GM21619 (cell line): ENCODE measurements around the gene CEP112.
"Not testable (repeated sequence)": the region's sequence is repeated elsewhere in the genome, so short reads cannot be mapped to it uniquely, and the experiment has no call there.

Source experiments
- ATAC-seq: cut with Tn5 transposase; IDR thresholded peaks from one replicate; pipeline ENCODE4 v1.9.1; 2021; ENCODE audit not compliant: unreplicated experiment

CEP112 gene

GRCh38 chr17:65698381-65699061 is 493.4 kb downstream of the CEP112 start:
- no peak for ATAC-seq

- ATAC-seq = no peak
These were observed 494.3 kb downstream of the CEP112 start for GRCh38 chr17:65697661-65698060.

- no peak for ATAC-seq
These were observed 495.1 kb downstream of the CEP112 start for GRCh38 chr17:65696739-65697394.

GRCh38 chr17:65694601-65695000 is 497.3 kb downstream of the CEP112 start:
- no peak for ATAC-seq

GRCh38 chr17:65690626-65691310 is 501.2 kb downstream of the CEP112 start:
- ATAC-seq = no peak

- no peak for ATAC-seq
These were observed 503.6 kb downstream of the CEP112 start for GRCh38 chr17:65688307-65688706.

GRCh38 chr17:65685110-65685509 is 506.8 kb downstream of the CEP112 start:
- no peak for ATAC-seq

GRCh38 chr17:65684631-65685030 is 507.3 kb downstream of the CEP112 start:
- no peak for ATAC-seq

- no peak for ATAC-seq
These were observed 508.5 kb downstream of the CEP112 start for GRCh38 chr17:65683428-65683827.

GRCh38 chr17:65681763-65682162 is 510.2 kb downstream of the CEP112 start:
- not testable (repeated sequence) for ATAC-seq

- no peak for ATAC-seq
These were observed 512.6 kb downstream of the CEP112 start for GRCh38 chr17:65679165-65679845.

- ATAC-seq = no peak
These were observed 513.4 kb downstream of the CEP112 start for GRCh38 chr17:65678546-65678945.

GRCh38 chr17:65677932-65678331 is 514.0 kb downstream of the CEP112 start:
- no peak for ATAC-seq

- ATAC-seq = no peak
These were observed 517.5 kb downstream of the CEP112 start for GRCh38 chr17:65674246-65675045.

GRCh38 chr17:65670667-65671371 is 521.1 kb downstream of the CEP112 start:
- no peak for ATAC-seq

- no peak for ATAC-seq
These were observed 523.7 kb downstream of the CEP112 start for GRCh38 chr17:65668211-65668610.

GRCh38 chr17:65667656-65668055 is 524.3 kb downstream of the CEP112 start:
- ATAC-seq = no peak

- no peak for ATAC-seq
These were observed 525.0 kb downstream of the CEP112 start for GRCh38 chr17:65666876-65667321.

GRCh38 chr17:65665966-65666365 is 526.0 kb downstream of the CEP112 start:
- no peak for ATAC-seq

- no peak for ATAC-seq
These were observed 527.2 kb downstream of the CEP112 start for GRCh38 chr17:65664696-65665095.
